ENCODE measurements around the gene ZNF524.
"Not testable (repeated sequence)": the region's sequence is repeated elsewhere in the genome, so short reads cannot be mapped to it uniquely, and the experiment has no call there.

The ZNF524 gene

DNA sequence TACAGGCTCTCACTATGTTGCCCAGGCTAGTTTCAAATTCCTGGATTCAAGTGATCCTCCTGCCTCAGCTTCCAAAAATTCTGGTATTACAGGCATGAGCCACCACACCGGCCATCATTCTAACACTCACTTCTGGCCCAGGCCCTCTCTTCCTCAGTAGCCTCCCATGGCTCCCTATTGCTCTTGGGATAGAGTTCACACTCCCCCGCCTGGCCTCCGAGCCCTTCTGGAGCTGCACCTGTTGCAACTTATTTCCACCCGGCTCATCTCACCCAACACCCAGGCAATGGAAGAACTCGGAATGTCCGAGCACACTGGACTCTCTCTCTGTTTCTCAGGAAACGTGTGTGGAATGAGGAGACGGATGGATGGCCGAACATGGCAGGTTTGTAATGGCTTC is 45.8 kb upstream of the ZNF524 start:
- no peak overlapping the region for H3K4me3 ChIP-seq (ENCODE audit: low read depth, low read length)
- H3K27me3 ChIP-seq = no peaks in the 10 kb centered on the region
- TF ChIP-seq, protein P1, sequence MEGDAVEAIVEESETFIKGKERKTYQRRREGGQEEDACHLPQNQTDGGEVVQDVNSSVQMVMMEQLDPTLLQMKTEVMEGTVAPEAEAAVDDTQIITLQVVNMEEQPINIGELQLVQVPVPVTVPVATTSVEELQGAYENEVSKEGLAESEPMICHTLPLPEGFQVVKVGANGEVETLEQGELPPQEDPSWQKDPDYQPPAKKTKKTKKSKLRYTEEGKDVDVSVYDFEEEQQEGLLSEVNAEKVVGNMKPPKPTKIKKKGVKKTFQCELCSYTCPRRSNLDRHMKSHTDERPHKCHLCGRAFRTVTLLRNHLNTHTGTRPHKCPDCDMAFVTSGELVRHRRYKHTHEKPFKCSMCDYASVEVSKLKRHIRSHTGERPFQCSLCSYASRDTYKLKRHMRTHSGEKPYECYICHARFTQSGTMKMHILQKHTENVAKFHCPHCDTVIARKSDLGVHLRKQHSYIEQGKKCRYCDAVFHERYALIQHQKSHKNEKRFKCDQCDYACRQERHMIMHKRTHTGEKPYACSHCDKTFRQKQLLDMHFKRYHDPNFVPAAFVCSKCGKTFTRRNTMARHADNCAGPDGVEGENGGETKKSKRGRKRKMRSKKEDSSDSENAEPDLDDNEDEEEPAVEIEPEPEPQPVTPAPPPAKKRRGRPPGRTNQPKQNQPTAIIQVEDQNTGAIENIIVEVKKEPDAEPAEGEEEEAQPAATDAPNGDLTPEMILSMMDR (IDR thresholded peaks at IDR 0.05; ENCODE audit: low read depth, low read length) = no peak

DNA sequence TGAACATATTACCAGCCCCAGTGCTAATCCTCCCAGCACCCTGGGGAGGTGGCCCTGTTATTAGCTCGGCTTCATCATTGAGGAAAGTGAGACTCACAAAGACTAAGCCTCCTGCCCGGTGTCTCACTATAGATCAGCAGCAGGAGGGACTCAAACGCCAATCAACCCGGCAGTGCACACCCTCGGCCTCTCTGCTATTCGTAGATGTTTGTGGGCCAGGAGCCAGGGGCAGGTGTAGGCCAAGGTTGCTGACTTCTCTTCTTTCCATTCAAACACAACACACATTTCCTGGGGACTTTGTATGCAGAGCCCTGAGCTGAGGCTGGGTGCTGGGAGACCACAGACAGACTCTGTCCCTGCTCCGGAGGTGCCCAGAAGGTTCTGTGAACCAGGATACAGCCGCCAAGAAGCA is 45.3 kb upstream of the ZNF524 start:
- no peaks in the 10 kb centered on the region for H3K9me3 ChIP-seq
- no peak overlapping the region for H3K4me3 ChIP-seq (ENCODE audit: low read depth, low read length)
- no peaks in the 10 kb centered on the region for H3K4me1 ChIP-seq
- no peaks in the 10 kb centered on the region for H3K36me3 ChIP-seq
- no peaks in the 10 kb centered on the region for H3K27me3 ChIP-seq
- DNase-seq = no peak
- TF ChIP-seq, protein P1 (IDR thresholded peaks at IDR 0.05; ENCODE audit: low read depth, low read length) = no peak

More for the DNA sequence above, 45.8 kb upstream of the ZNF524 start:
- H3K9me3 ChIP-seq = no peaks in the 10 kb centered on the region
- DNase-seq = no peak
- no peaks in the 10 kb centered on the region for H3K4me1 ChIP-seq
- H3K36me3 ChIP-seq = no peaks in the 10 kb centered on the region

DNA sequence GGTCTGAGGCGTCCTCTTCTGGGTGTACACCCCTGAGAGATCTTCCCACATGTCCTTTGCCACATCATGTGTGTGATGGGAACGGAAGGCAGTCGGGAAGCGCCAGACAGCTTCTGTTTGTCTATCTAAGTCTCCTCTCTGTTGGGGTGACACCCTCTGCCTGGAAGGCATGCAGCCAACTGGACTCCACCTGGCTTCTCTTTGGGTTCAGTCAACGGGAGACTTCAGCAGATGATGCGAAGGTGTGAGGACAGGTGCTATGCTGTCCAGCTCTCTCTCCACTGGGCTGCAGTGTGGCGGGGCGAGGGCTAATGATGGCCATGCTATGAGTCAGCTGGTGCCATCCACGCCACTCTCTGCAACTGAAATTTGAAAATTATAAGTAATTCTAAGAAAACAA is 40.4 kb upstream of the ZNF524 start:
- no peak overlapping the region for H3K4me3 ChIP-seq (ENCODE audit: low read depth, low read length)
- H3K27me3 ChIP-seq = no peaks in the 10 kb centered on the region
- TF ChIP-seq, protein P1 (IDR thresholded peaks at IDR 0.05; ENCODE audit: low read depth, low read length) = no peak
- no peaks in the 10 kb centered on the region for H3K4me1 ChIP-seq
- no peaks in the 10 kb centered on the region for H3K36me3 ChIP-seq
- no peaks in the 10 kb centered on the region for H3K9me3 ChIP-seq
- DNase-seq = no peak

DNA sequence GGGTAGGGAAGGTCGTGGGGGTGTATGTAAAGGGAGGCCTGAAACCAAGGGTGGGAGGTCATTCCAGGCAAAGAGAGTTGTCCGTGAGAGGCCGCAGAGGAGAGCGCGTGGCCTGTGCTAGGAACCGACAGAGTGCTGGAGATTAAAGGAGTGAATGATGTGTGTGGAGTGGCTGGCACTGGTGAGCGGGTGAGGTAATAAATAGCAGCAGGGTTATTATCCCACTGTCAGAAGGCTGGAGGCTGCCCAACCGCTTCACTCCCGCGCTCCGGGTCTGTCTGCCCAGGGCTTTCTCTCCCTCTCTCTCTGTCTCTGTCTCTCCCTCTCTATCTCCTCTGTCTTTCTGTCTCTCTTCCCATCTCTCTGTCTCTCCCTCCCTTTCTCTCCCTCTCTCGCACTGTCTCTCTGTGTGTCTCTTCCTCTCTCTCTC is 36.8 kb upstream of the ZNF524 start:
- DNase-seq = no peak
- no peaks in the 10 kb centered on the region for H3K27me3 ChIP-seq
- H3K9me3 ChIP-seq = no peaks in the 10 kb centered on the region
- H3K36me3 ChIP-seq = no peaks in the 10 kb centered on the region
- TF ChIP-seq, protein P1 (IDR thresholded peaks at IDR 0.05; ENCODE audit: low read depth, low read length) = no peak
- H3K4me3 ChIP-seq (ENCODE audit: low read depth, low read length) = no peak overlapping the region
- H3K4me1 ChIP-seq = no peaks in the 10 kb centered on the region

DNA sequence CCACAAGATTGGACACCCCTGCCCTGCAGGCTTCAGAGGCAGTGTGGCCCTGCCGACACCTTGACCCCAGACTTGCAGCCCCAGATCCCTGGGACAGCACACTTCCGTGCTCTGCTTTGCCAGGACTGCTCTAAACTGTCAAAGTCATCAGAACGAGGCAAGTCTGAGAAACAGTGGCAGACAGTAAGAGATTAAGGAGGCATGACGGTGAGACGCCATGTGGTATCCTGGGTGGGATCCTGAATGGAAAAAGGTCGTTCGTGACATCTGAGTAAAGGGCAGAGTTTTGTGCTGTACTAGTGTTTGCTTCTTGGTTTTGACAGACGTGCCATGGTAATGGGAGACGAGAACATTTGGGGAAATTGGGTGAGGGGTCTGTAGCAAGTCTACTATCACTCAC is 33.3 kb upstream of the ZNF524 start:
- Histone ChIP-seq H3K27me3 (no peaks in the 10 kb centered on the region), H3K4me3 (ENCODE audit: low read depth, low read length) (no peak overlapping the region), H3K36me3 (no peaks in the 10 kb centered on the region), H3K4me1 (no peaks in the 10 kb centered on the region), H3K9me3 (no peaks in the 10 kb centered on the region)
- no peak for DNase-seq
- TF ChIP-seq, protein P1 (IDR thresholded peaks at IDR 0.05; ENCODE audit: low read depth, low read length) = no peak

DNA sequence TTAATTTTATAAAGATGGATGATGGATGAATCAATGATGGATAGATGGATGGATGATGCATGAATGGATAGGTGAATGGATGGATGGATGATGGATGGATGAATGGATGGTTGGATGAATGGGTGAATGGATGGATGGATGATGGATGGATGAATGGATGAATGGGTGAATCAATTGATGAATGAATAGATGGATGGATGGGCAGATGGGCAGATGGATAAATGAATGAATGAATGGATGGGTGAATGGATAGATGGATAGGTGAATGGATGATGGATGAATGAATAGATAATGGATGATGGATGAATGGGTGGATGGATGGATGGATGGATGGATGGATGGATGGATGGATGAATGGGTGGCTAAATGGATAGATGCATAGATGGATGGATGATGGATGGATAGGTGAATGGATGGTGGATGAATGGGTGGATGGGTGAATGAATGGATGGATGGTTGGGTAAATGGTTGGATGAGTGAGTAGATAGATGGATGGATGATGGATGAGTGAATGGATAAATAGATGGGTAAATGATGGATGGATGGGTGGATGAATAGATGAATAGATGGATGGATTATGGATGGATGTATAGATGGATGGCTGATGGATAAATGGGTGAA is 32.3 kb upstream of the ZNF524 start:
- TF ChIP-seq, protein P1 (IDR thresholded peaks at IDR 0.05; ENCODE audit: low read depth, low read length) = no peak
- H3K27me3 ChIP-seq = no peaks in the 10 kb centered on the region
- H3K4me3 ChIP-seq (ENCODE audit: low read depth, low read length) = no peak overlapping the region
- H3K36me3 ChIP-seq = no peaks in the 10 kb centered on the region
- no peaks in the 10 kb centered on the region for H3K4me1 ChIP-seq
- no peak for DNase-seq
- H3K9me3 ChIP-seq = no peaks in the 10 kb centered on the region

DNA sequence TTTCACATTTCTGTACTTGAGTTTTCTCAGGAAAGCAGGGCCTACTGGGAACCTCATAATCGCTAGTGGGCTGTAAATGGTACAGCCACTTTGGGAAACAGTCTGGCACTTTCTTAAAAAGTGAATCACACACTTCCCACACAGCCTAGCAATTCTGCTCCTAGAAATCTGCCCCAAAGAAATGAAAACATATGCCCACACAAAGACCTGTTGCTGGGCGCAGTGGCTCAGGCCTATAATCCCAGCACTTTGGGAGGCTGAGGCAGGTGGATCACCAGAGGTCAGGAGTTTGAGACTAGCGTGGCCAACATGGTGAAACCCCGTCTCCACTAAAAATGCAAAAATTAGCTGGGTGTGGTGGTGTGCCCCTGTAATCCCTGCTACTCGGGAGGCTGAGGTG is 30.6 kb upstream of the ZNF524 start:
- DNase-seq; H3K36me3 ChIP-seq; H3K4me3 ChIP-seq (ENCODE audit: low read depth, low read length); H3K27me3 ChIP-seq; H3K4me1 ChIP-seq; H3K9me3 ChIP-seq: not testable (repeated sequence)

DNA sequence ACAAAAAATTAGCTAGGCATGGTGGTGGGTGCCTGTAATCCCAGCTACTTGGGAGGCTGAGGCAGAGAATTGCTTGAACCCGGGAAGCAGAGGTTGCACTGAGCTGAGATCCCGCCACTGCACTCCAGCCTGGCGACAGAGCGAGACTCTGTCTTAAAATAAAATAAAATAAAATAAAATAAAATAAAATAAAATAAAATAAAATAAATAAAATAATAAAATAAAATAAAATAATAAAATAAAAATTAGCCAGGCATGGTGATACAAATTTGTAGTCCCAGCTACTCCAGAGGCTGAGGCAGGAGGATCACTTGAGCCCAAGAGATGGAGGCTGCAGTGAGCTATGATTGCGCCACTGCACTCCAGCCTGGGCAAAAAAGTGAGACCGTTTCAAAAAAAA is 26.2 kb upstream of the ZNF524 start:
- H3K4me1 ChIP-seq; DNase-seq; H3K27me3 ChIP-seq; H3K4me3 ChIP-seq (ENCODE audit: low read depth, low read length); H3K9me3 ChIP-seq: not testable (repeated sequence)
- peaks cover 12% of the 10 kb centered on the region for H3K36me3 ChIP-seq

Data from BE2C (cell line).